HEK293 (cell line): ENCODE data around the gene MUTYH.

Experiments
- BCL11B ChIP-seq: fragments of 450-650 bp; formaldehyde crosslinking; IDR thresholded peaks from 2 replicates; pipeline ENCODE4 v1.5.1; 2016; ENCODE audit warnings: low read depth, missing biosample characterization, missing genetic modification characterization
- EGR2 ChIP-seq: fragments of 450-650 bp; formaldehyde crosslinking; IDR thresholded peaks from 2 replicates; pipeline ENCODE4 v1.5.1; 2016; ENCODE audit warnings: low read depth, missing biosample characterization, missing genetic modification characterization
- GLIS2 ChIP-seq: fragments of 450-650 bp; formaldehyde crosslinking; IDR thresholded peaks from 2 replicates; pipeline ENCODE4 v1.5.1; 2016; ENCODE audit warnings: missing biosample characterization, missing genetic modification characterization
- HOXD13 ChIP-seq: sonication (generic); formaldehyde crosslinking; IDR thresholded peaks from 2 replicates; pipeline ENCODE4 v1.8.0; 2022; ENCODE audit warnings: missing genetic modification reagents, borderline replicate concordance
- IKZF3 ChIP-seq: fragments of 450-650 bp; IDR thresholded peaks from 2 replicates; pipeline ENCODE4 v1.5.0; 2018; ENCODE audit warnings: missing biosample characterization, mild to moderate bottlenecking, missing genetic modification characterization, moderate library complexity
- ZBTB11 ChIP-seq: fragments of 450-650 bp; formaldehyde crosslinking; conservative IDR thresholded peaks from 2 replicates; pipeline ENCODE4 v1.5.1; 2016; ENCODE audit warnings: low read depth, missing biosample characterization, missing genetic modification characterization
- ZBTB21 ChIP-seq: fragments of 450-650 bp; formaldehyde crosslinking; IDR thresholded peaks from 2 replicates; pipeline ENCODE4 v1.5.1; 2017; ENCODE audit warnings: missing biosample characterization, missing genetic modification characterization
- ZFP37 ChIP-seq: fragments of 450-650 bp; formaldehyde crosslinking; IDR thresholded peaks from 2 replicates; pipeline ENCODE4 v1.5.1; 2016; ENCODE audit warnings: missing biosample characterization, missing genetic modification characterization
- ZFP69B ChIP-seq: fragments of 450-650 bp; formaldehyde crosslinking; IDR thresholded peaks from 2 replicates; pipeline ENCODE4 v1.5.1; 2016; ENCODE audit warnings: missing biosample characterization, missing genetic modification characterization
- ZNF132 ChIP-seq: fragments of 450-650 bp; formaldehyde crosslinking; IDR thresholded peaks from 2 replicates; pipeline ENCODE4 v1.5.1; 2017; ENCODE audit warnings: missing biosample characterization, missing genetic modification characterization, borderline replicate concordance
- ZNF140 ChIP-seq: fragments of 450-650 bp; formaldehyde crosslinking; IDR thresholded peaks from 2 replicates; pipeline ENCODE4 v1.5.1; 2016; ENCODE audit warnings: missing biosample characterization, missing genetic modification characterization
- ZNF157 ChIP-seq: fragments of 450-650 bp; formaldehyde crosslinking; IDR thresholded peaks from 2 replicates; pipeline ENCODE4 v1.5.1; 2016; ENCODE audit warnings: missing biosample characterization, missing genetic modification characterization
- ZNF221 ChIP-seq: fragments of 450-650 bp; formaldehyde crosslinking; IDR thresholded peaks from 2 replicates; pipeline ENCODE4 v1.5.1; 2017; ENCODE audit warnings: missing biosample characterization, missing genetic modification characterization, borderline replicate concordance
- ZNF23 ChIP-seq: fragments of 450-650 bp; formaldehyde crosslinking; IDR thresholded peaks from 2 replicates; pipeline ENCODE4 v1.5.1; 2016; ENCODE audit warnings: missing biosample characterization, missing genetic modification characterization, borderline replicate concordance
- ZNF280D ChIP-seq: fragments of 450-650 bp; formaldehyde crosslinking; IDR thresholded peaks from 2 replicates; pipeline ENCODE4 v1.5.1; 2016; ENCODE audit warnings: missing biosample characterization, missing genetic modification characterization
- ZNF302 ChIP-seq: fragments of 450-650 bp; formaldehyde crosslinking; IDR thresholded peaks from 2 replicates; pipeline ENCODE4 v1.5.1; 2016; ENCODE audit warnings: missing biosample characterization, missing genetic modification characterization, low read depth
- ZNF366 ChIP-seq: fragments of 450-650 bp; formaldehyde crosslinking; conservative IDR thresholded peaks from 2 replicates; pipeline ENCODE4 v1.5.1; 2016; ENCODE audit warnings: missing biosample characterization, missing genetic modification characterization
- ZNF473 ChIP-seq: fragments of 450-650 bp; formaldehyde crosslinking; IDR thresholded peaks from 2 replicates; pipeline ENCODE4 v1.5.1; 2017; ENCODE audit warnings: missing biosample characterization, missing genetic modification characterization
- ZNF549 ChIP-seq: fragments of 450-650 bp; IDR thresholded peaks from 2 replicates; pipeline ENCODE4 v1.5.1; 2018; ENCODE audit warnings: missing biosample characterization, missing genetic modification characterization, mild to moderate bottlenecking, inconsistent platforms, moderate library complexity
- ZNF560 ChIP-seq: fragments of 450-650 bp; formaldehyde crosslinking; IDR thresholded peaks from 2 replicates; pipeline ENCODE4 v1.5.1; 2017; ENCODE audit warnings: missing biosample characterization, missing genetic modification characterization, borderline replicate concordance
- ZNF561 ChIP-seq: fragments of 450-650 bp; IDR thresholded peaks from 2 replicates; pipeline ENCODE4 v1.5.1; 2018; ENCODE audit warnings: missing biosample characterization, missing genetic modification characterization, borderline replicate concordance
- ZNF621 ChIP-seq: fragments of 450-650 bp; formaldehyde crosslinking; IDR thresholded peaks from 2 replicates; pipeline ENCODE4 v1.5.1; 2017; ENCODE audit warnings: missing biosample characterization, missing genetic modification characterization
- ZNF658 ChIP-seq: fragments of 450-650 bp; formaldehyde crosslinking; IDR thresholded peaks from 2 replicates; pipeline ENCODE4; 2016; ENCODE audit warnings: missing biosample characterization, missing genetic modification characterization
- ZNF777 ChIP-seq: fragments of 450-650 bp; formaldehyde crosslinking; IDR thresholded peaks from 2 replicates; pipeline ENCODE4 v1.5.1; 2017; ENCODE audit warnings: missing biosample characterization, missing genetic modification characterization, borderline replicate concordance
- ZNF830 ChIP-seq: fragments of 450-650 bp; IDR thresholded peaks from 2 replicates; pipeline ENCODE4 v1.5.0; 2018; ENCODE audit warnings: missing biosample characterization, missing genetic modification characterization, low read depth, mild to moderate bottlenecking, moderate library complexity
- ZSCAN18 ChIP-seq: fragments of 450-650 bp; formaldehyde crosslinking; IDR thresholded peaks from 2 replicates; pipeline ENCODE4 v1.5.1; 2016; ENCODE audit warnings: missing biosample characterization, missing genetic modification characterization
- TF ChIP-seq, protein P1 (sequence below): fragments of 450-650 bp; formaldehyde crosslinking; IDR thresholded peaks from 2 replicates; pipeline ENCODE4 v1.5.1; 2016; ENCODE audit warnings: missing biosample characterization, missing genetic modification characterization
- TF ChIP-seq, protein P2 (sequence below): fragments of 450-650 bp; formaldehyde crosslinking; IDR thresholded peaks from 2 replicates; pipeline ENCODE4 v1.5.1; 2016; ENCODE audit warnings: missing biosample characterization, missing genetic modification characterization

Gene MUTYH

DNA sequence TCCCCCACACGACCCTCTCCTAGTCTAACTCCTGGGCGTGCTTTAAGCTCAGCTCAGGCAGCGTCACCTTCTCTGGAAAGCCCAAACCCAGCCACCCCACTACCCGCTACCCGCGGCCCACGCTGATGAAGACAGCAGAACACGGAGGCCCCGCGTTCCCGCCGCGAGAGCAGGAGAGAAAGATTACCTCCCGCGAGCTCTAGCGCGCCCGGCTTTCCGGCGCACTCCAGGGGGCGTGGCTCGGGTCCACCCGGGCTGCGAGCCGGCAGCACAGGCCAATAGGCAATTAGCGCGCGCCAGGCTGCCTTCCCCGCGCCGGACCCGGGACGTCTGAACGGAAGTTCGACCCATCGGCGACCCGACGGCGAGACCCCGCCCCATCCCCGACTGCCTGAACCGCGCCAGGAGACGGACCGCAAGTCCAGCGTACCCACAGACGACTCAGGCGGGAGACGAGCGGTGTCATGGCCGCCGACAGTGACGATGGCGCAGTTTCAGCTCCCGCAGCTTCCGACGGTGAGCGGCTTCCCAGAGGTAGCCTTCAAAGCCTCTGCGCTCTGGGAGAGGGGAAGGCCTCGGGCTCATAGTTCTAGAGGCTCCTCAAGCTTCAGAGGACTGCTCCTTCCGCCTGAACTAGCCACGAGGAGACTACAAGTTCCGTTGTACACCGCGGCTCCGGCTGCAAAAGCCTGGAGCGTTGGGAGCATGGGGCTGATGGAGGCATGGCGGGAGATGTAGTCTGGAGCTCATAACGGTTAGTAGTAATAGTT lies at the start of gene MUTYH, which contains the start of gene TOE1 (continued):
- TF ChIP-seq, protein P1, sequence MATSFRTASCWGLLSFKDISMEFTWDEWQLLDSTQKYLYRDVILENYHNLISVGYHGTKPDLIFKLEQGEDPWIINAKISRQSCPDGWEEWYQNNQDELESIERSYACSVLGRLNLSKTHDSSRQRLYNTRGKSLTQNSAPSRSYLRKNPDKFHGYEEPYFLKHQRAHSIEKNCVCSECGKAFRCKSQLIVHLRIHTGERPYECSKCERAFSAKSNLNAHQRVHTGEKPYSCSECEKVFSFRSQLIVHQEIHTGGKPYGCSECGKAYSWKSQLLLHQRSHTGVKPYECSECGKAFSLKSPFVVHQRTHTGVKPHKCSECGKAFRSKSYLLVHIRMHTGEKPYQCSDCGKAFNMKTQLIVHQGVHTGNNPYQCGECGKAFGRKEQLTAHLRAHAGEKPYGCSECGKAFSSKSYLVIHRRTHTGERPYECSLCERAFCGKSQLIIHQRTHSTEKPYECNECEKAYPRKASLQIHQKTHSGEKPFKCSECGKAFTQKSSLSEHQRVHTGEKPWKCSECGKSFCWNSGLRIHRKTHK (tag by site-specific recombination), result no peak
- TF ChIP-seq, protein P2, sequence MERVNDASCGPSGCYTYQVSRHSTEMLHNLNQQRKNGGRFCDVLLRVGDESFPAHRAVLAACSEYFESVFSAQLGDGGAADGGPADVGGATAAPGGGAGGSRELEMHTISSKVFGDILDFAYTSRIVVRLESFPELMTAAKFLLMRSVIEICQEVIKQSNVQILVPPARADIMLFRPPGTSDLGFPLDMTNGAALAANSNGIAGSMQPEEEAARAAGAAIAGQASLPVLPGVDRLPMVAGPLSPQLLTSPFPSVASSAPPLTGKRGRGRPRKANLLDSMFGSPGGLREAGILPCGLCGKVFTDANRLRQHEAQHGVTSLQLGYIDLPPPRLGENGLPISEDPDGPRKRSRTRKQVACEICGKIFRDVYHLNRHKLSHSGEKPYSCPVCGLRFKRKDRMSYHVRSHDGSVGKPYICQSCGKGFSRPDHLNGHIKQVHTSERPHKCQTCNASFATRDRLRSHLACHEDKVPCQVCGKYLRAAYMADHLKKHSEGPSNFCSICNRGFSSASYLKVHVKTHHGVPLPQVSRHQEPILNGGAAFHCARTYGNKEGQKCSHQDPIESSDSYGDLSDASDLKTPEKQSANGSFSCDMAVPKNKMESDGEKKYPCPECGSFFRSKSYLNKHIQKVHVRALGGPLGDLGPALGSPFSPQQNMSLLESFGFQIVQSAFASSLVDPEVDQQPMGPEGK (tag by site-specific recombination), result peak; percentile 66
- no peak for TF ChIP-seq ZNF23 (tag by site-specific recombination)
- TF ChIP-seq ZNF280D, result no peak
- no peak for TF ChIP-seq ZSCAN18
- TF ChIP-seq ZNF560 (tag by site-specific recombination), result no peak
- TF ChIP-seq ZNF621 (tag by site-specific recombination), result no peak
- no peak for TF ChIP-seq ZNF658 (tag by site-specific recombination)
- TF ChIP-seq GLIS2 (tag by site-specific recombination), result peak; percentile 98
- TF ChIP-seq ZNF473 (tag by site-specific recombination), result no peak
- TF ChIP-seq BCL11B (tag by site-specific recombination), result no peak
- TF ChIP-seq EGR2 (tag by site-specific recombination), result peak; percentile 81
- TF ChIP-seq ZNF221 (tag by site-specific recombination), result no peak
- no peak for TF ChIP-seq HOXD13
- TF ChIP-seq ZBTB21 (tag by site-specific recombination), result no peak
- peak; percentile 85 for TF ChIP-seq ZNF561 (tag by site-specific recombination)
- TF ChIP-seq ZFP69B, result peak; percentile 65; the same call in 1 of the 2 replicates
- TF ChIP-seq ZNF549 (tag by site-specific recombination), result no peak
- TF ChIP-seq ZNF132 (tag by site-specific recombination), result no peak
- TF ChIP-seq ZNF777, result peak; percentile 96
- TF ChIP-seq ZNF140 (tag by site-specific recombination), result no peak
- TF ChIP-seq ZNF366 (tag by site-specific recombination), result peak; percentile 91
- TF ChIP-seq ZNF302 (tag by site-specific recombination), result no peak
- no peak for TF ChIP-seq IKZF3 (tag by site-specific recombination)
- TF ChIP-seq ZNF830 (tag by site-specific recombination), result no peak
- peak; percentile 98 for TF ChIP-seq ZBTB11 (tag by site-specific recombination)
- TF ChIP-seq ZNF157 (tag by site-specific recombination), result no peak
- peak; percentile 78; the same call in 1 of the 2 replicates for TF ChIP-seq ZFP37 (tag by site-specific recombination)
